ENCODE data around the gene CALML3. TPM values are rescaled to one million over a fixed set of nuclear protein-coding genes. Genes with fewer than 3 reads are reported as not detected.

Gene CALML3
- total and polyA plus RNA-seq, 2 of the 8 experiments (the other 6 are each of a cell fraction or from before 2014, with no cell fraction given) = not detected

DNA sequence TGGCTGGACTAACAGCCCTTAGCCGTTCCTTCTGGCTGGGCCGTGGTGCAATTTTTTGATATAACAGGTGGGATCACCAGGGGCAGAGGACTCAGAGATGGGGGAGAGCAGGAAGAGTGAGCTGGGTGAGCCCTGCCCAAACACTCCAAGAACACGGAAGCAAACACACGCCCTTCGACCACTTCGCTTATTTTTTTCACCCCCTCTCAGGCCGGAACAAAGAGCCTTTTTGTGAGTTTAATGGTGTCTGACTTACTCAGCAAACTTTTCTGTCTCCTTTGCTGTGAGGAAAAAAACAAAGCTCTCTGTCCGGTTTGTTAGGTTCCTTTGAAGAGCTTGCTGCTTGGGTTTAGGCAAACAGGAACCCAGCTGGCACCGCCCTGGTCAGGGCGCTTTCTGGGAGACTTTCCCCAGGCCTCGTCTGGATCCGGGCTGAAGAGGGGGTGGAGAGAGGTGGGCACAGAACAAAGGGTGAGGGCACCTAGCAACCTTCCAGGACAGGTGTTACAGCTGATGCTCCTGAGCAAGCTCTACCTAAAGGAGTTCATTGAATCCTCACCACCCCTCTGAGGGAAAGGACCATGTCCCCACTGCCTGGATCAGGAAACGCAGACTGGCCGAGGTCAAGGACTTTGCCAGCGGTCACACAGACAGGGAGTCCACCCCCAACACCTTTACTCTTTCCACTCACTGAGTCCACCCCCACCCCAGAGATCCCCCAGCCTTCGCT lies 23.3 kb downstream of the CALML3 start (continued):
- TF ChIP-seq RAD21 (IDR thresholded peaks at IDR 0.05 in 1 of 2, conservative IDR thresholded peaks at IDR 0.05 in 1 of 2; ENCODE audit: low read depth in 2 of 2, low read length in 2 of 2) (no peak), ASH2L (IDR thresholded peaks at IDR 0.05; ENCODE audit: low read length) (no peak), SIN3A (conservative IDR thresholded peaks at IDR 0.05 in 1 of 2, IDR thresholded peaks at IDR 0.05 in 1 of 2; ENCODE audit: low read depth in 1 of 2, low read length in 2 of 2) (no peak), BRCA1 (IDR thresholded peaks at IDR 0.05; ENCODE audit: low read depth, low read length) (no peak), HDAC6 (IDR thresholded peaks at IDR 0.05; ENCODE audit: low read depth, low read length) (no peak), GTF2F1 (IDR thresholded peaks at IDR 0.05; ENCODE audit: borderline replicate concordance, low read depth, low read length) (no peak), SUZ12 (IDR thresholded peaks at IDR 0.05; ENCODE audit: low read length) (no peak), POLR2AphosphoS5 (IDR thresholded peaks at IDR 0.05; ENCODE audit: low read depth, low read length) (no peak)
- TF ChIP-seq, protein P1, sequence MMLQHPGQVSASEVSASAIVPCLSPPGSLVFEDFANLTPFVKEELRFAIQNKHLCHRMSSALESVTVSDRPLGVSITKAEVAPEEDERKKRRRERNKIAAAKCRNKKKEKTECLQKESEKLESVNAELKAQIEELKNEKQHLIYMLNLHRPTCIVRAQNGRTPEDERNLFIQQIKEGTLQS (IDR thresholded peaks at IDR 0.05; ENCODE audit: insufficient read depth, low read depth, low read length) = no peak

All from H1 (cell line).